Astrocyte of the spinal cord (primary cell): ENCODE results near the gene STPG2.

Source experiments
- DNase-seq: peaks from one replicate; pipeline ENCODE4 v3.0.0; 2011; ENCODE audit warnings: low read depth, low spot score
- H3K4me3 ChIP-seq: 2 replicates; pipeline ENCODE4 v1.5.1; 2011; ENCODE audit warnings: low read depth, mild to moderate bottlenecking, low read length, moderate library complexity
- in situ Hi-C: cut with HindIII; loops from 2 replicates; pipeline ENCODE4 v1.10.0; 2017; ENCODE audit warnings: low sequenced_read_pairs
- TF ChIP-seq, protein P1 (sequence below): IDR thresholded peaks from 2 replicates; pipeline ENCODE4 v1.5.1; 2012; ENCODE audit warnings: low read depth, mild to moderate bottlenecking, low read length, inconsistent platforms

Gene STPG2

DNA sequence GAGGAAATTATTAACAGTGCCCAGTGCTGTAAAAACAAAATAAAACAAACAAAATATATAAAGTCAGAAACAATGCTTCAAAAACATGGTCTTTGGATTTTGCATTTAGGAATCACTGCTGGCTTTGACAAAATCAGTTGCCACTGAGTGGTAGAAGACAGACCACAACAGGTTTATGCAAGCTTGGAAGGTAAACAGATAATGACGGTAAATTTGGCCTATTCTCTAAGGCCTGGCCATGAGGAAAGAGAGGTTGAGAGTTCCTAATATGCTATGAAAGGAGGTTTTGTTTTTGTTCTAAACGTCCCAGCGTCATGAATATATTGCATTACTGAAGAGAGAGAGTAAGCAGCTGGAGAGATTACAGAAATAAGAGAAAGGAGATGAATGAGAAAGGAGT lies 629.4 kb downstream of the STPG2 start:
- in situ Hi-C loops = no loop called here
- DNase-seq = no peak
- no peak overlapping the region for H3K4me3 ChIP-seq
- TF ChIP-seq, protein P1, sequence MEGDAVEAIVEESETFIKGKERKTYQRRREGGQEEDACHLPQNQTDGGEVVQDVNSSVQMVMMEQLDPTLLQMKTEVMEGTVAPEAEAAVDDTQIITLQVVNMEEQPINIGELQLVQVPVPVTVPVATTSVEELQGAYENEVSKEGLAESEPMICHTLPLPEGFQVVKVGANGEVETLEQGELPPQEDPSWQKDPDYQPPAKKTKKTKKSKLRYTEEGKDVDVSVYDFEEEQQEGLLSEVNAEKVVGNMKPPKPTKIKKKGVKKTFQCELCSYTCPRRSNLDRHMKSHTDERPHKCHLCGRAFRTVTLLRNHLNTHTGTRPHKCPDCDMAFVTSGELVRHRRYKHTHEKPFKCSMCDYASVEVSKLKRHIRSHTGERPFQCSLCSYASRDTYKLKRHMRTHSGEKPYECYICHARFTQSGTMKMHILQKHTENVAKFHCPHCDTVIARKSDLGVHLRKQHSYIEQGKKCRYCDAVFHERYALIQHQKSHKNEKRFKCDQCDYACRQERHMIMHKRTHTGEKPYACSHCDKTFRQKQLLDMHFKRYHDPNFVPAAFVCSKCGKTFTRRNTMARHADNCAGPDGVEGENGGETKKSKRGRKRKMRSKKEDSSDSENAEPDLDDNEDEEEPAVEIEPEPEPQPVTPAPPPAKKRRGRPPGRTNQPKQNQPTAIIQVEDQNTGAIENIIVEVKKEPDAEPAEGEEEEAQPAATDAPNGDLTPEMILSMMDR = no peak
